RWPE1 (cell line): ENCODE data around the gene PHACTR2.

Experiments used
- CTCF ChIA-PET: fragments of 350-600 bp; sonication (Branson Sonifier 250); formaldehyde crosslinking; extraction: SDS; loops from one replicate; lab custom pipeline; 2021; lab: Yijun Ruan, JAX
- POLR2A ChIA-PET: fragments of 400-600 bp; formaldehyde crosslinking; extraction: SDS; loops from one replicate; lab custom pipeline; 2020; ENCODE audit warnings: antibody characterized with exemption; ENCODE audit not compliant: low non-redundant PET; lab: Yijun Ruan, JAX
- DNase-seq: peaks from one replicate; pipeline ENCODE4 v3.0.0; 2012; ENCODE audit warnings: low spot score
- H3K27ac ChIP-seq: fragments of 450-650 bp; 2 replicates; pipeline ENCODE4 v1.5.1; 2017
- TF ChIP-seq, protein P1 (sequence below): fragments of 450-650 bp; conservative IDR thresholded peaks from 2 replicates; pipeline ENCODE4 v1.5.1; 2017; ENCODE audit warnings: low read depth, mild to moderate bottlenecking

PHACTR2 gene

DNA sequence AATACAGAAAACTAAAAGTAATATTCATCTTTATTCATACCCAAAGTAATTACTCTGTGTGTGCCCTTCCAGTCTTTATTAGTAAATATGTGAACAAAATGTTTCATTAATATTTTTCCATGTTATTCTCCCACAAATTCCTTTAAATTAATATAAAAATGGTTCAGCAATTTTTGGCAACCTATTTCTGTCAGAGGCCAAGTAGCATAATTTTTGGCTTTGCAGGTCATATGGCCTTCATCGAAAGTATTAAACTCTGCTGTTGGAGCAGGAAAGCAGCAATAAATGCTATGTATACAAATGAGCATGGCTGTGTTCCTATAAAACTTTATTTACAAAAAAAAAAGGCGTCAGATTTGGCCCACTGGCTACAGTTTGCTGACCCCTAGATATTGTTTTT lies 202.6 kb downstream of the PHACTR2 start:
- ChIA-PET CTCF (no interaction called here), POLR2A (no interaction called here)
- no peak for DNase-seq
- H3K27ac ChIP-seq: no peak overlapping the region
- TF ChIP-seq, protein P1, sequence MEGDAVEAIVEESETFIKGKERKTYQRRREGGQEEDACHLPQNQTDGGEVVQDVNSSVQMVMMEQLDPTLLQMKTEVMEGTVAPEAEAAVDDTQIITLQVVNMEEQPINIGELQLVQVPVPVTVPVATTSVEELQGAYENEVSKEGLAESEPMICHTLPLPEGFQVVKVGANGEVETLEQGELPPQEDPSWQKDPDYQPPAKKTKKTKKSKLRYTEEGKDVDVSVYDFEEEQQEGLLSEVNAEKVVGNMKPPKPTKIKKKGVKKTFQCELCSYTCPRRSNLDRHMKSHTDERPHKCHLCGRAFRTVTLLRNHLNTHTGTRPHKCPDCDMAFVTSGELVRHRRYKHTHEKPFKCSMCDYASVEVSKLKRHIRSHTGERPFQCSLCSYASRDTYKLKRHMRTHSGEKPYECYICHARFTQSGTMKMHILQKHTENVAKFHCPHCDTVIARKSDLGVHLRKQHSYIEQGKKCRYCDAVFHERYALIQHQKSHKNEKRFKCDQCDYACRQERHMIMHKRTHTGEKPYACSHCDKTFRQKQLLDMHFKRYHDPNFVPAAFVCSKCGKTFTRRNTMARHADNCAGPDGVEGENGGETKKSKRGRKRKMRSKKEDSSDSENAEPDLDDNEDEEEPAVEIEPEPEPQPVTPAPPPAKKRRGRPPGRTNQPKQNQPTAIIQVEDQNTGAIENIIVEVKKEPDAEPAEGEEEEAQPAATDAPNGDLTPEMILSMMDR: no peak
